GM18499 (cell line): ENCODE data around the gene HAX1.
"Not testable (repeated sequence)": the region's sequence is repeated elsewhere in the genome, so short reads cannot be mapped to it uniquely, and the experiment has no call there.

Experiments
- ATAC-seq: cut with Tn5 transposase; IDR thresholded peaks from one replicate; pipeline ENCODE4 v1.9.1; 2021; ENCODE audit warnings: moderate number of reproducible peaks; ENCODE audit not compliant: insufficient read depth, unreplicated experiment

The HAX1 gene

DNA sequence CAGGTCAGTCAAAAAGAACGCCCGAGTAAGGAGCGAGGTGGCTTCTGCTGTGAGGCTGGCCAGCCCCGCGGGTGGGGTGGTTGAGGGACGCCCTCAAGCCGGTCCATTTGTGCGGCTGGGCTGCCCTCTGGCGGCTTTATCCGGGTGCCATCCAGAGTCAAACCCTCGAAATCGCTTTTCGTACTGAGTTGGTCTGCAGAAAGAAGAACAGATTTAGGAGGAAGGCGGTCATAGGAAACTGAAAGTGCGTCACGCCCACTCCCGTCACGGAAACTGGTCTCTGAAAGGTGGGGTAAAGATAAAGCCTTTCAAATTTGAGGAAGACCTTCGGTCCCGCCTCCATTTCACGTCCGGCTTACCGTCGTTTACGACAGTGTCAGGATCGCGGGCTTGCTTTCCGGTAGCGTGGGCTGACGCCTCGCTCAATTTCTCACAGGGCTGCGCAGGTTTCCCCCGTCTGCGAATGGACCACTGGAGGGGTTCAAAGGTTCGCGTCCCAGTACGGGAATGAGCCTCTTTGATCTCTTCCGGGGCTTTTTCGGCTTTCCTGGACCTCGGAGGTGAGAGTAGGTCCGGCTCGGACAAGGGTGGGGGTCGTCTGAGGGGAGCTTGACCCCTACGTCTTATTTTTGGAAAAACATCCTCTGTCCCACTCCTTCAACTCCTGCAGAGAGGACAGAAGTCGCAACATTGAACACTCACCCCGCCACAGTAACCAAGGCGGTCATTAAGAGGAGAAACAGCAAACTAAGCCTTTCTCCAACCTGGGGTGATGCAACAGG is at the start of gene HAX1:
TSS of gene HAX1 (plus strand) at position 413 of the 782 bp plus-strand sequence. CDS start at position 508, 95 bp downstream.
- ATAC-seq = peak; percentile 74

DNA sequence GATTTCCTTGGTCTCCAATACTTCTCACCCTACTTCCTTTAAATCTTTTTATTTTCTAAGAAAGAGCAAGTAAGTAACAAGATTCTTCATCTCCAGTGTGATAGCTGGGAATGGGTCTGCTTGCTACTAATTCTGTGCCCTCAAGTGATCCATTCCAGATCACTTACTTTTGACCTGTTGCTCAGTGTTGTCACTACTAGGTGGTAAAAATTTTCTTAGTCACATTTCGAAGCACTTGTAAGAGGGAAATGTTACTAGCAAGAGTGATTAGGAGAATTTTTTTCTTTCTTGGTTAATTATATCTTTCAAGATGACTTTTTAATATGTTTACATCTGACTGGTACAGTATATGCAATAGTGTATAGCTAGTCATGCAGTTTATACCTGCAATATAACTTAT is 49.5 kb upstream of the HAX1 start:
- ATAC-seq = no peak

DNA sequence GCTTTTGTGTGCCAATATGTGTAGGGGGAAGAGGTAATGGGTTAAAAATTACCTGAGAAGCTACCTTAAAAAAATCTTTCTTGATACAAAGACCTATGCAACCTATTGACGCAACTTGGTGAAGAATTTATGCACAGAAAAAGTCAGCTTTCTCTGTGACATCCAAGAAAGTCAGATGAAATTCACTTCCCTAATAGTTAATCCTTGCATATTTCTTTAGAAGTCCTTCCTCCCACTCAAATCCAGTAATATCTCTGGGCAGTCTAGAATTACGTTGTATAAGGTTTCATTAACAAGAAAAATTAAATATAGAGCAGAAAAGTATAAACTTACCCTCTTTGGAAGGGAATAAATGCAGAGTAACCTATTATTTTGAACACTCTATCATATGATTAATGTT is 48.8 kb upstream of the HAX1 start:
- ATAC-seq = no peak

DNA sequence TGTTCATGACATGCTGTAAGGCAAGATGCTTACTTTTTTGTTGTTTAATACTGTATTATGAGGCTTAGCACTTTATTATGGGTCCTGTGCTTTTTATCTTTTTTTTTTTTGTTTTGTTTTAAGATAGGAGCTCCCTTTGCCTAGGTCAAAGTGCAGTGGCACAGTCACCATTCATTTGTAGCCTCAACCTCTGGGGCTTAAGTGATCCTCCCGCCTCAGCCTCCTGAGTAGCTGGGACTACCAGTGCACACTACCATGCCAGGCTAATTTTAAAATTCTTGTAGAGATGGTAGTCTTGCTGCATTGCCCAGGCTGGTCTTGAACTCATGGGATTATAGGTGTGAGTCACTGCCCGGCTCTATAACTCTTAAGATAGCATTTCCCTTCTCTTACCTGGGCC is 47.1 kb upstream of the HAX1 start:
- ATAC-seq = no peak

DNA sequence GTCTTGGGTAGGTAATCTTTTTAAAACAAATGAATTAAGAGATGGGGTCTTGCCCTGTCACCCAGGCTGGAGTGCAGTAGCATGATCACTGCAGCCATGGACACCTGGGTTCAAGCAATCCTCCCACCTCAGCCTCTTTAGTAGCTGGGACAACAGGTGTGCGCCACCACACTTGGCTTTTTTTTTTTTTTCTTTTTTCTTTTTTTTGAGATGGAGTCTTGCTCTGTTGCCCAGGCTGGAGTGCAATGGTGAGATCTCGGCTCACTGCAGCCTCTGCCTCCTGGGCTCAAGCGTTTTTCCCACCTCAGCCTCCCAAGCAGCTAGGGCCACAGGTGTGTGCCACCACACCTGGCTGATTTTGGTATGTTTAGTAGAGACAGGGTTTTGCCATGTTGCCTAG is 41.3 kb upstream of the HAX1 start:
- ATAC-seq = not testable (repeated sequence)

DNA sequence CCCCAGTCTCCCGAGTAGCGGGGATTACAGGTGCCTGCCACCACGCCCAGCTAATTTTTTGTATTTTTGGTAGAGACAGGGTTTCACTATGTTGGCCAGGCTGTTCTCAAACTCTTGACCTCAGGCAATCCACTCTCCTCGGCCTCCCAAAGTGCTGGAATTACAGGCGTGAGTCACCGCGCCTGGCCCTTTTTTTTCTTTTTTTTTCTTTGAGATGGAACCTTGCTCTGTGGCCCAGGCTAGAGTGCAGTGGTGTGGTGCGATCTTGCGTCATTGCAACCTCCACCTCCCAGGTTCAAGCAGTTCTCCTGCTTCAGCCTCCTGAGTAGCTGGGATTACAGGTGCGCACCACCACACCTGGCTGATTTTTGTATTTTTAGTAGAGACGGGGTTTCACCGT is 39.3 kb upstream of the HAX1 start:
- not testable (repeated sequence) for ATAC-seq

DNA sequence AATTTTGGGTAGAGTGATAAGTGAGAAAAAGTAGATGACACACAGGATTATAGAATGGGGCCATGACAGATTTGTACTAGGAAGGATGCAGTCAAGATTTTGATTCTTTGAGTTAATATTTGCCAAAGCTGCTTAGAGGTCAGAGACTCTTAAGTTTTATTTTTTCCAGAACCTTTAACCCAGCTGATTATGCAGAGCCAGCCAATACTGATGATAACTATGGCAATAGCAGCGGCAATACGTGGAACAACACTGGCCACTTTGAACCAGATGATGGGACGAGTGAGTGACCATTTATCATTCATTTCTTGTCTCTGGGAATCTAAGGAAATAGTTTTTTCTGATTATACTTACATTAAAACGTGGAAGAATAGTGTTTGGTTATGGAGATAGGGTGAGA is 35.6 kb upstream of the HAX1 start:
- no peak for ATAC-seq

DNA sequence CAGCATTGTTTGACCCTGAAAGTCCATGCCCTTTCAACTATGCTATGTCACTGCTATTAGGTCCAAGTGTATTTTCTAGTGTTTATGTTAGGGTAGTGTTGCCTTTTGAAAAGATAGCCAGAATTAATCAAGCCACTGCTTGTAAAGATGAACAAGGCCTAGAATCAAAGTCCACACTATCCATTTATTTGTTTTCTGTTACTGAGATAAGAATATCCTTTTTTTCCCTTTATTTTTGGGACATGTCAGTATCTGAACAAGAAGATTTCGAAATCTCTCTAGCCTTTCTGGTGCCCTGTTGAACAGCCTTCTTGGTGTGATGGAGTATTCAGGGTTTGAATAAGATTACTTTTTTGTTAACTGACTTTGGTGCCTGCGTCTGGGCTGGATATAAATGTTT is 35.0 kb upstream of the HAX1 start:
- ATAC-seq = no peak

DNA sequence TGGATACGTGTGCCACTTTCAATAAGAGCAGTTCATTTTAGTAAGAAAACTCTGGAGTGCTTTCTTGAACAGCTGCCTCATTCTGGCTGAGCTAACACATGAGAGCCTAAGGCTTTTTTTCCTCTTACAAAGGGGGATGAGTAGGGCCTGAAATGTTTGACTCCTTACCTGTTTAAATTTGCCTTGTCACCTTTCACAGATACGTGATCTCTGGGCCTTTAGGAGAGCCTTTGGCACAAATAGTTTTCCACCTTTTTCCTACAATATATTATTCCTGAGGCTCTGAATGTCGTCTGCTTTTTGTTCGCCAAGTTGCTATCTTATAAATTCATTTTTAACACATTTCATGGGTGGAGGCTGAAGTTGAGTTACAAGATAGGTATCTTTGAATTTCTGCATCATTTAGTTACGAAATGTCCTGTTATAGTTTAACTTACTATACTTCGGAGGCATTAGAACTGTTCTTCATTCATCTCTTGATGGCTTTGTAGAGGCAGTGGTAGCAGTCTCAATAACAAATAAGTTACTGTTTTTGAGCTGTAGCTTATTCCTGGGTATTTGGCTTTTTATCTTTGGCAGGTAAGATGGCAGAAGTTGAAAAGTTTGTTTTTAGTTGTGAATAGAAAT is 34.4 kb upstream of the HAX1 start:
- ATAC-seq = no peak

DNA sequence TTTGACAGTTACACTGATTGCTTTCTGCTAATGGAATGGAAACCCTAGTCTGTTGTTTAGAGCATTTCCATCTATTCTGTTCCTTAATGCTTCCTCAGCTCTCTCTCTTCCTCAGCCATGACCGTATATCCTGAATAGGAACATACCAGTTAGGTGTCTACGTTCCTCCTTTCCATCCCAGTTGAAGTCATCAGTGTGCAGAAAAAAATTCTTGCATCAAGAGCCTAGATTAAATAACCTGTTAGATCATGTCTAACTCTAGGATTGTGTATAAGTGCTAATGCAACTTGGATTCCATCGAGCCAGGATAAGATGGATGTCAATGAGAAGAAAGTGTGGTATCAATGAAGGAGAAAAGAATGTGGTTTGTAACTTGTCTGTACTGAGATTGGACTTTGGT is 32.9 kb upstream of the HAX1 start:
- ATAC-seq = no peak

DNA sequence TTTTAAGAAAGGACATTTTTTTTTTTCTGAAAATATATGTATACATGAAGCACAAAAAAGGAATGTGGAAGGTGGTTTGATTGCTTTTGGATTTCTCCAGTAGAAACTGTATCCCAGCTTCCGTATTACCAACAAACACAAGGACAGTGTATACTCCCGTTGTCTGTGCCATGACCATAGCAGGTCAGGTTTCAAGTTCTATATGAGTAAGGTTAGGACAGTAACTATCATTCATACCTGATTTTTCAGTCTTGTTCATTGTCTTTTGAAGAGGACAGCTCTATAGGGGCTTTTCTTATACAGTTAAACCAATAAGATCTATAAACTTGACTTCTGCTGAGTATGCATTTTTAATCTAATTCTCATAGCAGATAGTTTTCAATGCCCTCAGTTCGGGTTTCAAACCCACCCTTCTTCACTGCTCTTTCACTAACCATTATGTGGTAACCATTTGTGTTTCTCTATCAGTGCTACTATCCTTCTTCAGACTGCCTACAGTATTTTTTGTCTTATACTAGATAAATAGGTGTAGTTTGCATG is 32.1 kb upstream of the HAX1 start:
- no peak for ATAC-seq

DNA sequence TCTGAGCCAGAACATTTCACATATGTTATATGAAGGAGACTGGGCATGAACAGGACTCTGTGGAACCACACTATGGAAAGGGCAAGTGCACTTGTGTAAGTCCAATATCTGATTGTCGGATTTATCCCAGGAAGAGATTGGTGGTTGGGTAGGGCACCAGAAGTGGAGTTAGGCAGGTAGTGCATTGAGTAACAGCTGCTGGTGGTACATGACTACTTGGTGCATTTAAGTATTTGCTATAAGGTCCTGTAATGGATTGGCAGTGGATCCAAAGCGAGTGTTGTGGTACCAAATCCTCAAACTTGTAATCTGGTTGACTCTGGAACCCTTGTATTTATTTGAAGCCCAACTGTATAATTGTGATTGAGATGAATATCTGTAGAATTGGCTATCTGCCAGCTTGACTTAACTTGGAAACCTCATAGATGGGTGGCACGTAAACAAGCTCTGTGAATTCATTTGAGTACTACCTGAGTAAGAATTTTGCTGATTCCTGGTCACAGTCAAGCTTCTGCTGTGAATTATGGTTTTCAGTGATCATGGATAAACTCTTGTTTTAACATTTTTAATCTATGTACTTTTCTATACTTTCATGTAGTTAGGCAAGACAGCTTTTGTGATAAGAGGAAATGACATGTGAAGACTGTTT is 30.6 kb upstream of the HAX1 start:
- no peak for ATAC-seq

DNA sequence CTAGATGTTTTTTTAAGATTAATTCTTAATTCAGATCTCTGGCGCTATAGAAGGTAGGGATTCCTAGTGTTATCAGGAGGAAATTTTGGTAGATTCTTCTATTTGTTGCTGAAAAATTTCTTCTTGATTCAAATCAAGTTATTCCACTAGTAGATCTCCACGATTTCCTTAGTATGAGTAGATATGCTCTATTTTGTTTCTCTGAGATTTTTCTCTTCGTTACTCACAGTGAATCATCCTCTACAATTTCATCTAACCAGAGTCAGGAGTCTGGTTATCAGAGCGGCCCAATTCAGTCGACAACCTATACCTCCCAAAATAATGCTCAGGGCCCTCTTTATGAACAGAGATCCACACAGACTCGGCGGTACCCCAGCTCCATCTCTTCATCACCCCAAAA is 18.8 kb upstream of the HAX1 start:
- no peak for ATAC-seq

DNA sequence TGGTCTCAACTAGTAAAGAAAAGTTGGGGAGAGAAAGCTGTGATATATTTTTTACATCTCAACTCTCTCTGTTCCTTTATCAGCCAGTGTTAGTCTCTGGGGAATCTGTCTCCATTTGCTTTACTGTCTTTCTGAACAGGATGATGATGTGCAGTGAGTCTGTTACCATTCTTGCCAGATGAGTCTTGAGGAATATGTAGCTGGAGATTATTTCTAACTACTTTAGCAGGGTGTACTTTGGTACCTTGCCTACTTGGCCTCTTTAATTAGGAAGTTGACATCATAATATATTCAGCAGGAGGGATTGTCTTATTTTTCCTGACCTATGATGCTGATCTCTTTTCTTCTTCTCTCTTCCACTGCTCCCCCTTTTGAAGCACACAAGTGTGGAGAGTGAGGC is 15.7 kb upstream of the HAX1 start:
- no peak for ATAC-seq

DNA sequence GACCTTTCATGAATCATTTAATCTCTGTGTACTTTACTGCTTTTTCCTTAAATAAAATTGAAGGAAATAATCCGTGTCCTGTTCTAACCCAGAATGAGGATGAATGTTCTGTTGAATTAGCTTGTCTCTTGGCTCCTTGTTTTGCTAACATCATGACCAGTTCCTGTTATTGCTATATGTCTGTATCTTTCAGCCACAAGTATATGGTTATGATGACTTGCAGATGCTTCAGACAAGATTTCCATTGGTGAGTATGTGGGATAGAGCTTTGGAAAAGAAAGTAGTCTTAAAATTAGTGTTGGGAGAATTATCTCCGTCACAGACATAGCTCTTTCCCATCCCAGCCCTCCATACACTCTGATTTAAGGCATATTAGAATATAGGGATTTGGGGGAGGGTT is 13.6 kb upstream of the HAX1 start:
- ATAC-seq = no peak

DNA sequence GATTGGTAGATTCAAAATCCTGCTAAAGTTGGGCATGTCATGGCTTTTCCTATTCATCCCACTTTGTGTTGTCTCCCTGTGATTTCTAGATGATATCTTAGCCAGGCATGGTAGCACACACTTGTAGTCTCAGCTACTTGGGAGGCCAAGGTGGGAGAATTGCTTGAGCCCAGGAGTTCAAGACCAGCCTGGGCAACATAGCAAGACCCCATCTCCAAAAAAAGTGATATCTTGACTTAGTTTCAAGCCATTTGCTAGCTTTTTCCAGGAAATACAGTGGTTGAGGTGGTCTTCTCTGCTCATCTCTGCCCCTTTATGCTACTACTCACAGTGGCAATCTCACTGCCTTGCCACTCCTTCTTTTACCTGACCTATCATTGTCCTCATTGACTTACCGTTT is 12.3 kb upstream of the HAX1 start:
- ATAC-seq = no peak

DNA sequence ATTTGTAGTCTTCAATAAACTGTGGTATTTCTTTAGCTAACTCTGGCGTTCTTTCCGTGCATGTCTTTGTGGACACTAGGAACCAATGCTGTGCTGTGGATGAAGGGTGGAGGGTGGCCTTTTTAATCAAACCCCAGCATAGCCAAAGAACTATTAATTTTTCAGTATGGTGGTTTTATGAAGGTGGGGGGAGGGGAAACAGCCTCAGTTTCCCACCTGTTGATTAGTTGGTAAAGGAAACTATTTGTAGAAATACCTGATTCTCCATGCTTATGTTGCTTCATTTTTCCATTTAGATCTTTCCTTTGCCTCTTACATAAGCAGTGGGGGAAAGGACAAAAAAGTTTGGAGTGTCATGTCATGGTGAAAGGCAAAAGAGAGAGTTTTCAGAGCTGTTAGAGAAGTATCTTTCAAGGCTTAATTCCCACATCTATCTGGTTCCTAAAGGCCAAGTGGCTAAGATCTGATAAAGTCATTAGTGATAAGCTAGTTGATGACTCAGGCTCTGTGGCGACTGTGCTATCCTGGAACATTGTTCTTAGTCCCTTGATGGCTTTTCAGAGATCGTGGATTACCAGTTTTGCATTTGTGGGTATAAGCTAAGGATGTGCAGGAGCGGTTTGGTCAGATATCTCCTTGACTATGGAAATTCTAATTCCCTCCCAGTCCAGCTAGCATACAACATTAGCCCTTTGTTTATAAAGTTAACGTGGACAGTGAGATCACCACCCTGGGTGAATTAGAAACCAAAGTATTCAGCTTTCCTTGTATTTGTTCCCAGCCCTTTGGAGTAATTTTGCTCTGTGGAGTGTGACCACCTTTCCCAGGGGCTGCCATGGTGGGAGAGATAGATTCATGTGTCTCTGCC is 8.7 kb upstream of the HAX1 start:
- no peak for ATAC-seq

DNA sequence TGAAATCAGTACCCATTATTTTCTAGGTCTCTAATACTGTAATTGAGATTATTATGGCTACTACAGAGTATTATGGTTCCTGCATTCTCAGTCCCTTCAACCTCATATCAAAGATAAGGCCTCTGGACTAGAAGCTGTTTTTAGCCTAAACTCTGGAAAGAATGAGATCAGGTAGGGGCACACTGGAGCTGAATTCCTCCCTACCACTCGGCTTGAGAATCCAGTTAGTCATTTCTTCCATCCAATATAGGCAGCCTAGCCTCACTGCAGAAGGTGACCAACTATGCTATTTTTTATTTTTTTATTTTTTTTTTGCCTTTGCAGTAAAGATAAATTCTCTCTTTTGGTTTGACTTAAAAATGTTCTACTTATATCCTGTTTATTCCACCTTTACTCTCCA is 8.0 kb upstream of the HAX1 start:
- ATAC-seq = no peak

DNA sequence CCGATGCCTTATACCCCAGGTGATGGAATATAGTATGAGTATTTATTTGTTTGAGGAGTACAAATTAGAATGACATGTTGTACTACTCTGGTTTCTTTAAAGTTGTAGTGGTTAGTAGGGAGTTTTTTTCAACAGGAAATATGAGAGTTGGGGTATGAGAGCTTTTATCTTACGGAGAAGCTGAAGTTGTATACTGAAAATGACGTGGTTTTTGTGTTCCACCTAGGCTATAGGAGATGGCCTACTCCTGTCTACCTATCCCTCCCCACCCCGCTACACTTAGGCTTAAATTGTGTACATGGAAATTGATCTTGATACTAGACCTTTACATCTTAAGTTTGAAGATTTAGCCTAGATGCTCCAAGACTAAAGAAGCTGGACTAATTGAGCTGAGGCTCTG is 6.8 kb upstream of the HAX1 start:
- no peak for ATAC-seq

DNA sequence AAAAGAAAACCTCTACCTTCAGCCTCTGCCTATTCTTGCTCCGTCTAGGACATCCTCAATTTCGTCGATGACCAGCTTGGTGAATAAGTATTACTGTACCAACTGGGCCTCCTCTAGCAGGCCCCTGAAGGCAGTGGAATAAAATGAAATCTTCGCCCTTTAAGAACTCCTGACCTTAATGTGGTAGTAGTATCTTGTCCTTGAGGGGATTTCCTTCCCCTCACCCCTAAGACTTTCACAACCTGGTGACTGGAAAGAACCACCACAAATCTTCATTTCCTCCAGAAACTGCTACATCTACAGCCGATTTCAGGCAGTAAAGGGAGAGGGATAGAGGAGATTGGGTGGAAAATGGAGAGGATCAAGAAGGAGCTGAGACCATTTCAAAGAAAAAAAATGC is 1.6 kb upstream of the HAX1 start:
- ATAC-seq = no peak
